HG02610 (cell line): ENCODE results near the gene LAMA2.

Experiments
- ATAC-seq: cut with Tn5 transposase; IDR thresholded peaks from one replicate; pipeline ENCODE4 v1.9.1; 2021; ENCODE audit warnings: mild to moderate bottlenecking, moderate library complexity; ENCODE audit not compliant: unreplicated experiment

The LAMA2 gene

GRCh38 chr6:129344379-129344778 lies 461.4 kb downstream of the LAMA2 start:
- ATAC-seq: no peak

- ATAC-seq: no peak
These were observed 463.0 kb downstream of the LAMA2 start for GRCh38 chr6:129345890-129346289.

GRCh38 chr6:129346964-129347363 lies 464.0 kb downstream of the LAMA2 start:
- ATAC-seq: no peak

GRCh38 chr6:129350278-129350677 lies 467.3 kb downstream of the LAMA2 start:
- no peak for ATAC-seq

- ATAC-seq: no peak
These were observed 468.9 kb downstream of the LAMA2 start for GRCh38 chr6:129351807-129352206.

GRCh38 chr6:129353067-129353466 lies 470.1 kb downstream of the LAMA2 start:
- ATAC-seq: no peak

GRCh38 chr6:129356129-129356528 lies 473.2 kb downstream of the LAMA2 start:
- ATAC-seq: no peak

- no peak for ATAC-seq
These were observed 477.1 kb downstream of the LAMA2 start for GRCh38 chr6:129359811-129360681.

- no peak for ATAC-seq
These were observed 477.7 kb downstream of the LAMA2 start for GRCh38 chr6:129360682-129360955.

- no peak for ATAC-seq
These were observed 481.1 kb downstream of the LAMA2 start for GRCh38 chr6:129364037-129364436.

- ATAC-seq: no peak
These were observed 481.8 kb downstream of the LAMA2 start for GRCh38 chr6:129364767-129365166.

GRCh38 chr6:129368076-129368475 lies 485.1 kb downstream of the LAMA2 start:
- ATAC-seq: no peak

- no peak for ATAC-seq
These were observed 486.0 kb downstream of the LAMA2 start for GRCh38 chr6:129368970-129369369.

- no peak for ATAC-seq
These were observed 486.8 kb downstream of the LAMA2 start for GRCh38 chr6:129369737-129370136.

GRCh38 chr6:129370268-129370916 lies 487.5 kb downstream of the LAMA2 start:
- no peak for ATAC-seq

- ATAC-seq: no peak
These were observed 498.9 kb downstream of the LAMA2 start for GRCh38 chr6:129381885-129382284.

- no peak for ATAC-seq
These were observed 500.0 kb downstream of the LAMA2 start for GRCh38 chr6:129382916-129383315.

- no peak for ATAC-seq
These were observed 502.2 kb downstream of the LAMA2 start for GRCh38 chr6:129385117-129385516.

- no peak for ATAC-seq
These were observed 508.0 kb downstream of the LAMA2 start for GRCh38 chr6:129390900-129391299.

GRCh38 chr6:129393654-129394053 lies 510.7 kb downstream of the LAMA2 start:
- ATAC-seq: peak; percentile 43

- ATAC-seq: no peak
These were observed 515.8 kb downstream of the LAMA2 start for GRCh38 chr6:129398764-129399163.

- no peak for ATAC-seq
These were observed 519.3 kb downstream of the LAMA2 start for GRCh38 chr6:129402244-129402643.

- ATAC-seq: no peak
These were observed 528.2 kb downstream of the LAMA2 start for GRCh38 chr6:129411092-129411491.
